Muscle of leg (tissue), 11 donors: ENCODE results near the gene KCNJ6. TPM values are rescaled to one million over a fixed set of nuclear protein-coding genes. Genes with fewer than 3 reads are reported as not detected.

Experiments used
- DNase-seq: peaks from one replicate; pipeline ENCODE4 v3.0.0; 2013
- H3K27ac ChIP-seq: one replicate; pipeline ENCODE4 v1.5.1; 2013; ENCODE audit warnings: mild to moderate bottlenecking, low read length, control low read depth
- H3K27me3 ChIP-seq: one replicate; pipeline ENCODE4 v1.6.1; 2013; ENCODE audit warnings: low read length; ENCODE audit not compliant: control insufficient read depth, insufficient read depth
- H3K36me3 ChIP-seq: one replicate; pipeline ENCODE4 v1.6.1; 2013; ENCODE audit warnings: low read length; ENCODE audit not compliant: control insufficient read depth, insufficient read depth
- H3K4me1 ChIP-seq: one replicate; pipeline ENCODE4 v1.6.1; 2013; ENCODE audit warnings: low read length; ENCODE audit not compliant: control insufficient read depth, insufficient read depth
- H3K4me3 ChIP-seq: one replicate; pipeline ENCODE4 v1.5.1; 2013; ENCODE audit warnings: low read length, control low read depth
- H3K9me3 ChIP-seq: replicated peaks from 2 replicates; pipeline ENCODE4 v1.6.1; 2013; ENCODE audit warnings: low read depth, low read length; ENCODE audit not compliant: control insufficient read depth
- WGBS: methylation state at CpG from one replicate; pipeline ENCODE4 v1.1.5; 2013; ENCODE audit warnings: missing lambda C conversion rate; ENCODE audit not compliant: insufficient coverage; 5-methylcytosine and 5-hydroxymethylcytosine counted together
- polyA plus RNA-seq, 8 donors: library from polyadenylated mRNA; unstranded; fragments of 120-200 nt; gene quantifications; one replicate each; pipeline versions ENCODE4 v1.2.1 to v1.2.3, GENCODE V29; 2013; ENCODE audit warnings: inconsistent platforms in 1 of 8, low replicate concordance in 1 of 8; ENCODE audit not compliant: insufficient read length in 8 of 8, insufficient read depth in 1 of 8
- total RNA-seq: library from RNA; stranded (reverse); fragments of 120-200 nt; gene quantifications from one replicate; pipeline ENCODE4 v1.2.4, GENCODE V29; 2013

KCNJ6 gene
- total and polyA plus RNA-seq, 9 donors: 0.81 to 2.1 (median 1.2) TPM

- H3K27ac ChIP-seq: no peak overlapping the region
- WGBS: no CpG with 5 or more reads among the region's 2 CpGs
These were observed 7.6 kb downstream of the KCNJ6 start for GRCh38 chr21:37908691-37909090.

GRCh38 chr21:37907076-37907475, 9.2 kb downstream of the KCNJ6 start:
- Histone ChIP-seq H3K4me3 (no peak overlapping the region), H3K36me3 (no peaks in the 10 kb centered on the region), H3K4me1 (no peaks in the 10 kb centered on the region), H3K27me3 (peaks cover 8% of the 10 kb centered on the region), H3K27ac (no peak overlapping the region), H3K9me3 (no peaks in the 10 kb centered on the region)
- 92% methylated on average over 2 of the region's 4 CpGs for WGBS
- DNase-seq: no peak

More at GRCh38 chr21:37908691-37909090, 7.6 kb downstream of the KCNJ6 start:
- DNase-seq: no peak
- no peaks in the 10 kb centered on the region for H3K4me1 ChIP-seq
- H3K36me3 ChIP-seq: no peaks in the 10 kb centered on the region
- no peaks in the 10 kb centered on the region for H3K9me3 ChIP-seq
- peaks cover 14% of the 10 kb centered on the region for H3K27me3 ChIP-seq
- no peak overlapping the region for H3K4me3 ChIP-seq

DNA sequence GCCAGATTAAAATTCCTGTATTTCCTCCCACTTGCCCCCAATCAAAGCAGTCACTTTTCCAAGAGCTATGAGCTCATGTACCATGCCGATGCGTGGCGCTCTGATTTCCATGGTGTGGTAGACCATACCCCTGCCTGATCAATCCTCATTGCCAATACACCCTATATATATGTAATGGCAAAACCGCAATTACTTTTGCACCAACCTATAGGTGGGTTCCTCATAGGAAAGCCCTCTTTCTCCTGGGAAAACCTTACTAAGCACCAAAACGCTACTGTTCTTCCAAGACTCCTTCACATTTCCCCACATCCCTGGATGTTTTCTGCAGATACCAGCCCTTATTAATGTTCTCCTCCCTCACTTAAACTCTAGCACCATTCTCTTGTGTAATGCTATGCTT, 11.0 kb downstream of the KCNJ6 start:
- Histone ChIP-seq H3K27ac (no peak overlapping the region), H3K27me3 (peaks cover 8% of the 10 kb centered on the region), H3K36me3 (no peaks in the 10 kb centered on the region), H3K4me1 (no peaks in the 10 kb centered on the region), H3K4me3 (no peak overlapping the region), H3K9me3 (no peaks in the 10 kb centered on the region)
- no peak for DNase-seq
- no CpG with 5 or more reads among the region's 5 CpGs for WGBS

GRCh38 chr21:37904856-37905255, 11.4 kb downstream of the KCNJ6 start:
- H3K36me3 ChIP-seq: no peaks in the 10 kb centered on the region
- no CpG with 5 or more reads among the region's 4 CpGs for WGBS
- DNase-seq: peak; percentile 39

GRCh38 chr21:37903396-37903795, 12.9 kb downstream of the KCNJ6 start:
- no peaks in the 10 kb centered on the region for H3K36me3 ChIP-seq
- WGBS: no CpG with 5 or more reads among the region's 2 CpGs

More at GRCh38 chr21:37904856-37905255, 11.4 kb downstream of the KCNJ6 start:
- no peaks in the 10 kb centered on the region for H3K4me1 ChIP-seq
- H3K27me3 ChIP-seq: peaks cover 6% of the 10 kb centered on the region
- no peaks in the 10 kb centered on the region for H3K9me3 ChIP-seq
- H3K27ac ChIP-seq: no peak overlapping the region
- H3K4me3 ChIP-seq: no peak overlapping the region

DNA sequence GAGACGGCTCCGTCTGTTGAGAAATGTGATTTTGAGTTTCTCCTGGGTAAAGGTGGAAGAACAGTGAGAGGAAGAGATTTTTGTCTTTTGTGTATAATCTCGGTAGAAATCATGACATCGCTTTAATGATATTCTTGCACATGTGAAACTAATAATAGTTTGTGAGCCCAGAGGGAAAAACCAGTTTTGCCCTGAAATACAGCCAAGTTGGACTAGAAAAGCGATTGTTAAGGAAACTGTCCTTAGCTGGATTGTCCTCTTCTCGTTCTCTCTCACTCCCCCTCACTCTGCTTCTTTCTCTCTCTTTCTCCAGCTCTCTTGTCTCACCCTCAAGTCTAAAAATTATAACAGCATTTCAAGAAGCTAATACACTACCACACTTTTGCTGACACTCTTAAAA, 17.1 kb downstream of the KCNJ6 start:
- Histone ChIP-seq H3K36me3 (no peaks in the 10 kb centered on the region), H3K9me3 (no peaks in the 10 kb centered on the region), H3K27ac (no peak overlapping the region), H3K4me3 (no peak overlapping the region), H3K4me1 (no peaks in the 10 kb centered on the region), H3K27me3 (peaks cover 4% of the 10 kb centered on the region)
- 48% methylated on average over 4 of the region's 6 CpGs for WGBS
- DNase-seq: peak; percentile 74

More at GRCh38 chr21:37903396-37903795, 12.9 kb downstream of the KCNJ6 start:
- no peak overlapping the region for H3K4me3 ChIP-seq
- H3K9me3 ChIP-seq: no peaks in the 10 kb centered on the region
- H3K27me3 ChIP-seq: peaks cover 5% of the 10 kb centered on the region
- no peaks in the 10 kb centered on the region for H3K4me1 ChIP-seq
- no peak for DNase-seq
- H3K27ac ChIP-seq: no peak overlapping the region

GRCh38 chr21:37896788-37897187, 19.5 kb downstream of the KCNJ6 start:
- Histone ChIP-seq H3K9me3 (no peaks in the 10 kb centered on the region), H3K27ac (no peak overlapping the region), H3K36me3 (no peaks in the 10 kb centered on the region), H3K4me3 (no peak overlapping the region), H3K27me3 (peaks cover 4% of the 10 kb centered on the region), H3K4me1 (no peaks in the 10 kb centered on the region)
- WGBS: 83% methylated on average over 2 of the region's 5 CpGs
- no peak for DNase-seq

DNA sequence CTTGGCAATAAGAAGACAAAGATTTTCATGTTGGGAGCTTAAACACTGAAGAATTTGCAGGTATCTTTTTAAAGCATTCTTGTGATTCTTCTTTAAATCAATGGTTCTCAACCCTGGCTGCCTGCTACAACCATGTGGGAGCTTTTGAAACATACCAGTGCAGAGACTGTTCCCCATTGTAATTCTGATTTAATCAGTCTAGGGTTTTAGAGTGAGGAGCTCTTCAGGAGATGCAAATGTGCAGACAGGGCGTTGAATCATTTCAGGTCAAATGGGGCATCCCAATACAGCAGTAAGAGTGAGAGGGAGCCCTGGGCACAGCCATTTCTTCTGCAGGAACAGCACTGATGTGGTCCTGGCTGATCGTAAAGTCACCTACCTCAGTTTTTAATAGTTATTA, 24.3 kb downstream of the KCNJ6 start:
- Histone ChIP-seq H3K27ac (no peak overlapping the region), H3K4me3 (no peak overlapping the region), H3K9me3 (no peaks in the 10 kb centered on the region), H3K36me3 (no peaks in the 10 kb centered on the region), H3K4me1 (no peaks in the 10 kb centered on the region), H3K27me3 (peaks cover 6% of the 10 kb centered on the region)
- DNase-seq: no peak
- WGBS: no CpG with 5 or more reads among the region's 2 CpGs

DNA sequence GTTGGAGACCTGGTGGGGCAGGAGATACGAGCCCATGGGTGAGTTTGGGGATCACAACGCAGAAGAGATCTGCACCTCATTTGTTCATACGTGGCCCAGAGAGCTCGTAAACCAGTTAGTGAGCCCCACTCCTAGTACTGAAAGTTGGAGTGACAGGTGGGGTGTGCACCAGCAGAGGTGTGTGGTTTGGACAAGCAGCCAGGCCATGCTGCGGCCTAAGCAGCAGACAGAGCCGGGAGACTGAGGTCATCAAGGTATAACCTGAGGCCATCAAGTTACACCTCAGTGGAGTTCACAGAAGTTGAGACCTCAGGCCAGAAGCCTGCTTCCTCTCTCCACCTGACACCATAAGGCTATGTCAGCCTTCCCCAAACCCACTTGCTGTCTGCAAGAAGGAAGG, 27.6 kb downstream of the KCNJ6 start:
- 92% methylated on average over 6 of the region's 6 CpGs for WGBS
- H3K4me1 ChIP-seq: no peaks in the 10 kb centered on the region
- DNase-seq: no peak
- H3K27ac ChIP-seq: no peak overlapping the region
- H3K36me3 ChIP-seq: no peaks in the 10 kb centered on the region
- H3K9me3 ChIP-seq: no peaks in the 10 kb centered on the region
- peaks cover 4% of the 10 kb centered on the region for H3K27me3 ChIP-seq
- no peak overlapping the region for H3K4me3 ChIP-seq

GRCh38 chr21:37886726-37887299, 29.4 kb downstream of the KCNJ6 start:
- Histone ChIP-seq H3K9me3 (no peaks in the 10 kb centered on the region), H3K27me3 (peaks cover 4% of the 10 kb centered on the region), H3K4me3 (no peak overlapping the region), H3K27ac (no peak overlapping the region), H3K4me1 (no peaks in the 10 kb centered on the region), H3K36me3 (no peaks in the 10 kb centered on the region)
- DNase-seq: no peak
- WGBS: 38% methylated on average over 1 of the region's 3 CpGs

- Histone ChIP-seq H3K27ac (no peak overlapping the region), H3K27me3 (peaks cover 7% of the 10 kb centered on the region), H3K4me1 (no peaks in the 10 kb centered on the region), H3K36me3 (no peaks in the 10 kb centered on the region), H3K4me3 (no peak overlapping the region), H3K9me3 (no peaks in the 10 kb centered on the region)
- DNase-seq: no peak
- WGBS: no CpG with 5 or more reads among the region's 1 CpG
These were observed 30.1 kb downstream of the KCNJ6 start for GRCh38 chr21:37886120-37886519.
